DMS153 treated with DMSO at 0.1 percent for 48 hours (cell line): ENCODE results near the gene GBF1.

Source experiments
- DNase-seq: peaks from one replicate; lab custom pipeline; 2025; ENCODE audit not compliant: unreplicated experiment; lab: John Stamatoyannopoulos, UW

Gene GBF1

GRCh38 chr10:102342958-102343357, 97.6 kb downstream of the GBF1 start:
- no peak for DNase-seq

- DNase-seq: no peak
Measured at GRCh38 chr10:102344067-102344466, 98.7 kb downstream of the GBF1 start.

GRCh38 chr10:102347236-102347828, 102.0 kb downstream of the GBF1 start:
- peak; percentile 4 for DNase-seq

GRCh38 chr10:102352066-102352715, 106.9 kb downstream of the GBF1 start:
- peak; percentile 28 for DNase-seq

GRCh38 chr10:102354451-102354850, 109.1 kb downstream of the GBF1 start:
- DNase-seq: no peak

GRCh38 chr10:102358712-102359382, 113.5 kb downstream of the GBF1 start:
- DNase-seq: no peak

- no peak for DNase-seq
Measured at GRCh38 chr10:102367441-102367840, 122.1 kb downstream of the GBF1 start.

GRCh38 chr10:102368077-102368476, 122.7 kb downstream of the GBF1 start:
- no peak for DNase-seq

GRCh38 chr10:102371295-102371694, 126.0 kb downstream of the GBF1 start:
- DNase-seq: no peak

- no peak for DNase-seq
Measured at GRCh38 chr10:102375250-102375649, 129.9 kb downstream of the GBF1 start.

GRCh38 chr10:102375867-102376266, 130.5 kb downstream of the GBF1 start:
- no peak for DNase-seq

- no peak for DNase-seq
Measured at GRCh38 chr10:102376901-102377300, 131.6 kb downstream of the GBF1 start.

GRCh38 chr10:102379383-102379782, 134.1 kb downstream of the GBF1 start:
- no peak for DNase-seq

GRCh38 chr10:102381983-102382382, 136.7 kb downstream of the GBF1 start:
- no peak for DNase-seq

GRCh38 chr10:102382871-102383270, 137.5 kb downstream of the GBF1 start:
- DNase-seq: no peak

GRCh38 chr10:102384053-102384452, 138.7 kb downstream of the GBF1 start:
- no peak for DNase-seq

- DNase-seq: no peak
Measured at GRCh38 chr10:102384606-102385429, 139.5 kb downstream of the GBF1 start.

GRCh38 chr10:102389894-102390293, 144.6 kb downstream of the GBF1 start:
- DNase-seq: no peak

GRCh38 chr10:102392306-102392705, 147.0 kb downstream of the GBF1 start:
- DNase-seq: no peak

- DNase-seq: peak; percentile 51
Measured at GRCh38 chr10:102393411-102394078, 148.2 kb downstream of the GBF1 start.
